GM21526 (cell line): ENCODE measurements around the gene CSRNP2.
"Not testable (repeated sequence)": the region's sequence is repeated elsewhere in the genome, so short reads cannot be mapped to it uniquely, and the experiment has no call there.

ENCODE experiments used
- ATAC-seq: cut with Tn5 transposase; IDR thresholded peaks from one replicate; pipeline ENCODE4 v1.9.1; 2021; ENCODE audit warnings: moderate library complexity; ENCODE audit not compliant: unreplicated experiment, low FRiP score

The CSRNP2 gene

GRCh38 chr12:51078346-51078745 is 5.0 kb downstream of the CSRNP2 start:
- not testable (repeated sequence) for ATAC-seq

- ATAC-seq, result no peak
These were observed 5.5 kb downstream of the CSRNP2 start for GRCh38 chr12:51077930-51078329.

- ATAC-seq, result no peak
These were observed 7.0 kb downstream of the CSRNP2 start for GRCh38 chr12:51076236-51076930.

GRCh38 chr12:51075390-51075789 is 8.0 kb downstream of the CSRNP2 start:
- no peak for ATAC-seq

- no peak for ATAC-seq
These were observed 11.7 kb downstream of the CSRNP2 start for GRCh38 chr12:51071663-51072062.

- no peak for ATAC-seq
These were observed 13.4 kb downstream of the CSRNP2 start for GRCh38 chr12:51070004-51070403.

GRCh38 chr12:51067771-51068170 is 15.6 kb downstream of the CSRNP2 start:
- ATAC-seq, result no peak

GRCh38 chr12:51067229-51067628 is 16.2 kb downstream of the CSRNP2 start:
- ATAC-seq, result no peak

GRCh38 chr12:51065530-51065929 is 17.9 kb downstream of the CSRNP2 start:
- ATAC-seq, result no peak

- ATAC-seq, result no peak
These were observed 20.6 kb downstream of the CSRNP2 start for GRCh38 chr12:51062631-51063397.

GRCh38 chr12:51059086-51059485 is 24.3 kb downstream of the CSRNP2 start:
- no peak for ATAC-seq

- ATAC-seq, result no peak
These were observed 27.2 kb downstream of the CSRNP2 start for GRCh38 chr12:51056242-51056641.

- no peak for ATAC-seq
These were observed 28.3 kb downstream of the CSRNP2 start for GRCh38 chr12:51055060-51055459.

- ATAC-seq, result no peak
These were observed 31.6 kb downstream of the CSRNP2 start for GRCh38 chr12:51051787-51052186.

- no peak for ATAC-seq
These were observed 33.9 kb downstream of the CSRNP2 start for GRCh38 chr12:51049525-51049924.

- ATAC-seq, result no peak
These were observed 34.6 kb downstream of the CSRNP2 start for GRCh38 chr12:51048661-51049251.

- ATAC-seq, result peak; percentile 88
These were observed 35.5 kb downstream of the CSRNP2 start, which contains the start of gene LETMD1 for GRCh38 chr12:51047655-51048540. Gene LETMD1, plus strand, starts transcription at chr12:51048327. Its CDS starts 30 bp downstream, at chr12:51048357.

- no peak for ATAC-seq
These were observed 47.1 kb downstream of the CSRNP2 start for GRCh38 chr12:51036279-51036678.

- no peak for ATAC-seq
These were observed 49.8 kb downstream of the CSRNP2 start for GRCh38 chr12:51033457-51034089.

- ATAC-seq, result no peak
These were observed 50.3 kb downstream of the CSRNP2 start for GRCh38 chr12:51033048-51033447.
